Glutamatergic neuron (in vitro differentiated cells): ENCODE data around the gene KIF14. TPM values are rescaled to one million over a fixed set of nuclear protein-coding genes. Genes with fewer than 3 reads are reported as not detected.

ENCODE experiments used
- DNase-seq: peaks from one replicate; pipeline ENCODE4 v3.0.0; 2022
- H3K27ac Mint-ChIP-seq: one replicate; pipeline ENCODE4 v1.8.0; 2020; ENCODE audit warnings: mild to moderate bottlenecking, mixed read lengths, inconsistent platforms; ENCODE audit not compliant: unreplicated experiment
- H3K27me3 Mint-ChIP-seq: one replicate; pipeline ENCODE4 v1.8.0; 2020; ENCODE audit warnings: mild to moderate bottlenecking, moderate library complexity, mixed read lengths, inconsistent platforms; ENCODE audit not compliant: unreplicated experiment
- H3K36me3 Mint-ChIP-seq: one replicate; pipeline ENCODE4 v1.8.0; 2020; ENCODE audit warnings: mild to moderate bottlenecking, mixed read lengths, inconsistent platforms; ENCODE audit not compliant: unreplicated experiment
- H3K4me1 Mint-ChIP-seq: one replicate; pipeline ENCODE4 v1.8.0; 2020; ENCODE audit warnings: mild to moderate bottlenecking, low read depth, mixed read lengths, inconsistent platforms; ENCODE audit not compliant: unreplicated experiment
- H3K4me3 Mint-ChIP-seq: one replicate; pipeline ENCODE4 v1.8.0; 2020; ENCODE audit warnings: mild to moderate bottlenecking, mixed read lengths, inconsistent platforms; ENCODE audit not compliant: unreplicated experiment
- H3K9me3 Mint-ChIP-seq: one replicate; pipeline ENCODE4 v1.8.0; 2020; ENCODE audit warnings: mild to moderate bottlenecking, moderate library complexity, mixed read lengths, inconsistent platforms; ENCODE audit not compliant: unreplicated experiment
- CTCF ChIP-seq: fragments of 200-600 bp; sonication (generic); IDR thresholded peaks from one replicate; pipeline ENCODE4 v1.5.0; 2021; ENCODE audit not compliant: partially characterized antibody, unreplicated experiment
- total RNA-seq: library from RNA; stranded (reverse); fragmentation: NEBNext Ultra II Directional; extraction: Animal tissue kit (Norgen Biotek cat#: 25700); gene quantifications from one replicate; pipeline ENCODE4 v1.2.1, GENCODE V29; 2021; ENCODE audit not compliant: unreplicated experiment

Gene KIF14
- total RNA-seq, 1 donor from 2014 or later = 2.9 TPM

- DNase-seq = no peak
- H3K27me3 Mint-ChIP-seq = no peaks in the 10 kb centered on the region
- no peak overlapping the region for H3K4me3 Mint-ChIP-seq
- H3K36me3 Mint-ChIP-seq = no peaks in the 10 kb centered on the region
- no peaks in the 10 kb centered on the region for H3K4me1 Mint-ChIP-seq
- no peak overlapping the region for H3K27ac Mint-ChIP-seq
- TF ChIP-seq CTCF = no peak
- H3K9me3 Mint-ChIP-seq = no peaks in the 10 kb centered on the region
Measured at GRCh38 chr1:200640963-200641401, 20.4 kb upstream of the KIF14 start.

GRCh38 chr1:200640373-200640962, 19.9 kb upstream of the KIF14 start:
- Mint-ChIP-seq H3K9me3 (no peaks in the 10 kb centered on the region), H3K4me1 (no peaks in the 10 kb centered on the region), H3K27ac (no peak overlapping the region), H3K27me3 (no peaks in the 10 kb centered on the region), H3K36me3 (no peaks in the 10 kb centered on the region), H3K4me3 (no peak overlapping the region)
- no peak for TF ChIP-seq CTCF
- no peak for DNase-seq

DNA sequence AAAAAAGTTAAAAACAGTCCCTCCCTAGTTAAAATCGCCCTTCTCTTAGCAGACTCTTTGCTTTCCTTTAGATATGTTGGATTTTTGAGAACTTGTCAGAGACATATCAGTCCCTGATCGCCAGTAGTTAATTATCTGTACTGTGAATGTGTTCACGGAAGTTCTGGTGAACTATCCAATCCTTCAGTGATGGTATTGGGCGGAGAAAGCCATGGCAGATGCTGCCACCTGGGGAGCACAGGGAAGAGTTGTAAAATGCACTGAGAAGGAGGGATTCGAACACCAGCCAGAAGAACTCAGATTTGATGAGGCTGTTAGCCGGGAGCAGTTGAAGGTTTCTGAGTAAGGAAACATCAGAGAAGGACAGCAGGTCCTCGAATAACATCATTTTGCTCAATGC, 17.5 kb upstream of the KIF14 start:
- no peaks in the 10 kb centered on the region for H3K9me3 Mint-ChIP-seq
- H3K4me3 Mint-ChIP-seq = no peak overlapping the region
- no peak for TF ChIP-seq CTCF
- H3K27me3 Mint-ChIP-seq = no peaks in the 10 kb centered on the region
- no peak for DNase-seq
- no peaks in the 10 kb centered on the region for H3K36me3 Mint-ChIP-seq
- no peak overlapping the region for H3K27ac Mint-ChIP-seq
- no peaks in the 10 kb centered on the region for H3K4me1 Mint-ChIP-seq

GRCh38 chr1:200636681-200637080, 16.1 kb upstream of the KIF14 start:
- TF ChIP-seq CTCF = no peak
- DNase-seq = no peak

GRCh38 chr1:200634261-200635122, 13.9 kb upstream of the KIF14 start:
- DNase-seq = no peak
- TF ChIP-seq CTCF = no peak
- peaks cover 6% of the 10 kb centered on the region for H3K4me1 Mint-ChIP-seq
- H3K27me3 Mint-ChIP-seq = no peaks in the 10 kb centered on the region
- H3K36me3 Mint-ChIP-seq = no peaks in the 10 kb centered on the region
- H3K4me3 Mint-ChIP-seq = no peak overlapping the region
- no peak overlapping the region for H3K27ac Mint-ChIP-seq
- H3K9me3 Mint-ChIP-seq = no peaks in the 10 kb centered on the region

More at GRCh38 chr1:200636681-200637080, 16.1 kb upstream of the KIF14 start:
- Mint-ChIP-seq H3K36me3 (no peaks in the 10 kb centered on the region), H3K4me3 (no peak overlapping the region), H3K27ac (no peak overlapping the region), H3K27me3 (no peaks in the 10 kb centered on the region), H3K4me1 (no peaks in the 10 kb centered on the region), H3K9me3 (no peaks in the 10 kb centered on the region)
